ENCODE measurements around the gene SLC16A12.

The SLC16A12 gene

DNA sequence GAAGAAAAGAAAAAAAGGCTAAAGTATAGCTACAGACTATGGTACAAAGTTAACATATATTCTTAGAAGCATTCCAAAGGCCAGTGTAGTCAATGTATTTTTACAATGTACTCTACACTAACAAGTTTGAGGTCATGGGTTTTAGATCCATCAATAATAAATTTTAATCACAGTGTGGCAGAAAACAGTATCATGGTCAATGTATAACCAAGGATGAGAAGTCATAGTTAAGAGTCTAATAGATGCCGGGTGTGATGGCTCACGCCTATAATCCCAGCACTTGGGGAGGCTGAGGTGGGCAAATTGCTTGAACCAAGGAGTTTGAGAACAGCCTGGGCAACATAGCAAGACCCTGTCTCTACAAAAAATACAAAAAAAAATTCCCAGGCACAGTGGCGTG is 53.1 kb downstream of the SLC16A12 start:
- no peaks in the 10 kb centered on the region for H3K9me3 ChIP-seq (ENCODE audit: control insufficient read depth, insufficient read depth, low read depth, low read length)
- POLR2A ChIA-PET: no interaction called here

More for the DNA sequence above, 53.1 kb downstream of the SLC16A12 start:
- no peak overlapping the region for H3K27ac ChIP-seq (ENCODE audit: extremely low read depth, low read depth, low read length)
- no peak overlapping the region for H3K4me3 ChIP-seq (ENCODE audit: low read depth, low read length)
- CTCF ChIA-PET: interaction anchor here (0.6 to 0.7 kb wide), 5 partner anchors 57 to 673 kb away, joined by 3 to 7 read pairs (median 3); no protein-coding TSS in a partner anchor
- TF ChIP-seq YY1 (tag by site-specific recombination; IDR thresholded peaks at IDR 0.05): no peak
- no peak for TF ChIP-seq SALL2 (tag by site-specific recombination; IDR thresholded peaks at IDR 0.05; ENCODE audit: borderline replicate concordance)
- no peak for TF ChIP-seq ZNF138 (tag by site-specific recombination; IDR thresholded peaks at IDR 0.05; ENCODE audit: borderline replicate concordance)
- no peak for TF ChIP-seq SETDB1 (IDR thresholded peaks at IDR 0.05; ENCODE audit: insufficient read length, low read length)
- no peak for TF ChIP-seq ZNF670 (tag by site-specific recombination; IDR thresholded peaks at IDR 0.05; ENCODE audit: low read depth)
- no peak for TF ChIP-seq PRDM10 (tag by site-specific recombination; IDR thresholded peaks at IDR 0.05)
- TF ChIP-seq ZSCAN16 (tag by site-specific recombination; IDR thresholded peaks at IDR 0.05): no peak
- no peak for TF ChIP-seq ZBTB21 (tag by site-specific recombination; IDR thresholded peaks at IDR 0.05)
- TF ChIP-seq, protein P1, sequence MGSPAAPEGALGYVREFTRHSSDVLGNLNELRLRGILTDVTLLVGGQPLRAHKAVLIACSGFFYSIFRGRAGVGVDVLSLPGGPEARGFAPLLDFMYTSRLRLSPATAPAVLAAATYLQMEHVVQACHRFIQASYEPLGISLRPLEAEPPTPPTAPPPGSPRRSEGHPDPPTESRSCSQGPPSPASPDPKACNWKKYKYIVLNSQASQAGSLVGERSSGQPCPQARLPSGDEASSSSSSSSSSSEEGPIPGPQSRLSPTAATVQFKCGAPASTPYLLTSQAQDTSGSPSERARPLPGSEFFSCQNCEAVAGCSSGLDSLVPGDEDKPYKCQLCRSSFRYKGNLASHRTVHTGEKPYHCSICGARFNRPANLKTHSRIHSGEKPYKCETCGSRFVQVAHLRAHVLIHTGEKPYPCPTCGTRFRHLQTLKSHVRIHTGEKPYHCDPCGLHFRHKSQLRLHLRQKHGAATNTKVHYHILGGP (tag by site-specific recombination; IDR thresholded peaks at IDR 0.05): no peak
- no peak for TF ChIP-seq ZNF398 (tag by site-specific recombination; IDR thresholded peaks at IDR 0.05)
- TF ChIP-seq ZNF350 (tag by site-specific recombination; IDR thresholded peaks at IDR 0.05): no peak
- no peak for TF ChIP-seq ZBTB7A (tag by site-specific recombination; IDR thresholded peaks at IDR 0.05; ENCODE audit: low read depth)
- TF ChIP-seq ZNF362 (tag by site-specific recombination; IDR thresholded peaks at IDR 0.05): no peak
- TF ChIP-seq, protein P2, sequence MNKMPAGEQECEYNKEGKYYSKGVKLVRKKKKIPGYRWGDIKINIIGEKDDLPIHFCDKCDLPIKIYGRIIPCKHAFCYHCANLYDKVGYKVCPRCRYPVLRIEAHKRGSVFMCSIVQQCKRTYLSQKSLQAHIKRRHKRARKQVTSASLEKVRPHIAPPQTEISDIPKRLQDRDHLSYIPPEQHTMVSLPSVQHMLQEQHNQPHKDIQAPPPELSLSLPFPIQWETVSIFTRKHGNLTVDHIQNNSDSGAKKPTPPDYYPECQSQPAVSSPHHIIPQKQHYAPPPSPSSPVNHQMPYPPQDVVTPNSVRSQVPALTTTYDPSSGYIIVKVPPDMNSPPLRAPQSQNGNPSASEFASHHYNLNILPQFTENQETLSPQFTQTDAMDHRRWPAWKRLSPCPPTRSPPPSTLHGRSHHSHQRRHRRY (tag by site-specific recombination; IDR thresholded peaks at IDR 0.05): no peak
- no peak for TF ChIP-seq HOXA7 (CRISPR knock-in tag; IDR thresholded peaks at IDR 0.05; ENCODE audit: borderline replicate concordance)
- H3K36me3 ChIP-seq (ENCODE audit: control insufficient read depth in 2 of 2, insufficient read depth in 1 of 2, low read length in 2 of 2): no peaks in the 10 kb centered on the region
- H3K4me1 ChIP-seq (ENCODE audit: control insufficient read depth, insufficient read depth, low read length): no peaks in the 10 kb centered on the region
